Neural cell (in vitro differentiated cells): Measurements from ENCODE around the gene PSMB10. TPM values are rescaled to one million over a fixed set of nuclear protein-coding genes. Genes with fewer than 3 reads are reported as not detected.

Experiments used
- polyA plus RNA-seq: library from polyadenylated mRNA; depleted of rRNA; stranded (reverse); fragments of >200 nt; gene quantifications from 2 replicates; pipeline ENCODE4 v1.2.3, GENCODE V29; 2014
- small RNA-seq, 3 experiments: library from RNA; depleted of rRNA; stranded (forward); fragments of <200 nt; gene quantifications; one replicate each; pipeline ENCODE3, GENCODE V24; 2012

PSMB10 gene
- polyA plus RNA-seq, 1 donor from 2014 or later, result 46.4 TPM

Small RNA genes lying within 50 kb of the gene (small RNA-seq; reads per million reads assigned to genes)
- gene NRN1L, result 0 reads per million in 3 experiments

Other genes starting within 250 kb of the PSMB10 start
- gene GFOD2, start 217.5 kb downstream of the PSMB10 start, polyA plus RNA-seq, result 88.4 and 106 TPM in 2 replicates
- gene RANBP10, start 130.3 kb downstream of the PSMB10 start, polyA plus RNA-seq, result 10.9 and 15.4 TPM in 2 replicates
- 24.2 and 31.0 TPM in 2 replicates for gene TSNAXIP1, start 130.0 kb downstream of the PSMB10 start, polyA plus RNA-seq
- gene THAP11, start 94.5 kb downstream of the PSMB10 start, polyA plus RNA-seq, result 42.6 and 50.7 TPM in 2 replicates
- gene NUTF2, start 89.9 kb downstream of the PSMB10 start, polyA plus RNA-seq, result 98.6 and 144 TPM in 2 replicates
- gene CENPT, start 89.2 kb downstream of the PSMB10 start, polyA plus RNA-seq, result 104 and 135 TPM in 2 replicates
- gene EDC4, start 63.8 kb downstream of the PSMB10 start, polyA plus RNA-seq, result 66.0 and 81.7 TPM in 2 replicates
- gene NRN1L, start 52.0 kb downstream of the PSMB10 start, polyA plus RNA-seq, result 2.2 TPM in 1 of 2 replicates, not detected in the other
- 3.8 and 8.1 TPM in 2 replicates for gene PSKH1, start 43.6 kb downstream of the PSMB10 start, polyA plus RNA-seq
- gene CTRL, start 5.0 kb downstream of the PSMB10 start, polyA plus RNA-seq, result 3.2 and 3.8 TPM in 2 replicates
- 0.32 TPM in 1 of 2 replicates, not detected in the other for gene LCAT, start 7.3 kb upstream of the PSMB10 start, polyA plus RNA-seq
- gene SLC12A4, start 31.8 kb upstream of the PSMB10 start, polyA plus RNA-seq, result 0.11 TPM in 1 of 2 replicates, not detected in the other
- gene DPEP3, start 43.6 kb upstream of the PSMB10 start, polyA plus RNA-seq, result not detected in 2 replicates
- gene DPEP2, start 62.6 kb upstream of the PSMB10 start, polyA plus RNA-seq, result not detected in 2 replicates
- gene DPEP2NB, start 79.1 kb upstream of the PSMB10 start, polyA plus RNA-seq, result not detected in 2 replicates
- 13.9 and 18.0 TPM in 2 replicates for gene DDX28, start 86.4 kb upstream of the PSMB10 start, polyA plus RNA-seq
- gene DUS2, start 86.4 kb upstream of the PSMB10 start, polyA plus RNA-seq, result 22.4 and 22.8 TPM in 2 replicates
- 5.6 and 6.2 TPM in 2 replicates for gene NFATC3, start 148.5 kb upstream of the PSMB10 start, polyA plus RNA-seq